Osteocyte (in vitro differentiated cells): ENCODE measurements around the gene STAT5B. TPM values are rescaled to one million over a fixed set of nuclear protein-coding genes. Genes with fewer than 3 reads are reported as not detected.
A peak's percentile ranks its signal among the peaks of the same experiment; 100 is the strongest.

Source experiments
- DNase-seq: peaks from one replicate; pipeline ENCODE4 v3.0.0; 2021; ENCODE audit warnings: mixed read lengths; ENCODE audit not compliant: unreplicated experiment; ENCODE audit errors: extremely low spot score
- H3K27ac Mint-ChIP-seq: one replicate; pipeline ENCODE4 v1.8.0; 2021; ENCODE audit warnings: mild to moderate bottlenecking, mixed read lengths; ENCODE audit not compliant: unreplicated experiment
- H3K27me3 Mint-ChIP-seq: one replicate; pipeline ENCODE4 v1.8.0; 2021; ENCODE audit warnings: mixed read lengths; ENCODE audit not compliant: unreplicated experiment
- H3K36me3 Mint-ChIP-seq: one replicate; pipeline ENCODE4 v1.8.0; 2021; ENCODE audit warnings: mixed read lengths; ENCODE audit not compliant: unreplicated experiment
- H3K4me1 Mint-ChIP-seq: one replicate; pipeline ENCODE4 v1.8.0; 2021; ENCODE audit warnings: mixed read lengths; ENCODE audit not compliant: unreplicated experiment
- H3K4me3 Mint-ChIP-seq: one replicate; pipeline ENCODE4 v1.8.0; 2021; ENCODE audit warnings: mild to moderate bottlenecking, moderate library complexity, mixed read lengths; ENCODE audit not compliant: unreplicated experiment
- H3K9me3 Mint-ChIP-seq: one replicate; pipeline ENCODE4 v1.8.0; 2021; ENCODE audit warnings: mixed read lengths; ENCODE audit not compliant: unreplicated experiment
- total RNA-seq: library from RNA; stranded (reverse); gene quantifications from 2 replicates; pipeline ENCODE4 v1.2.1, GENCODE V29; 2021
- TF ChIP-seq, protein P1 (sequence below): fragments of 200-600 bp; sonication (generic); IDR thresholded peaks from 2 replicates; pipeline ENCODE4 v1.5.0; 2021; ENCODE audit warnings: antibody characterized with exemption, mild to moderate bottlenecking, moderate library complexity

STAT5B gene
- total RNA-seq, 1 donor from 2014 or later: 41.3 TPM

GRCh38 chr17:42255445-42255844 lies 20.7 kb downstream of the STAT5B start:
- no peaks in the 10 kb centered on the region for H3K27me3 Mint-ChIP-seq
- no peaks in the 10 kb centered on the region for H3K9me3 Mint-ChIP-seq

DNA sequence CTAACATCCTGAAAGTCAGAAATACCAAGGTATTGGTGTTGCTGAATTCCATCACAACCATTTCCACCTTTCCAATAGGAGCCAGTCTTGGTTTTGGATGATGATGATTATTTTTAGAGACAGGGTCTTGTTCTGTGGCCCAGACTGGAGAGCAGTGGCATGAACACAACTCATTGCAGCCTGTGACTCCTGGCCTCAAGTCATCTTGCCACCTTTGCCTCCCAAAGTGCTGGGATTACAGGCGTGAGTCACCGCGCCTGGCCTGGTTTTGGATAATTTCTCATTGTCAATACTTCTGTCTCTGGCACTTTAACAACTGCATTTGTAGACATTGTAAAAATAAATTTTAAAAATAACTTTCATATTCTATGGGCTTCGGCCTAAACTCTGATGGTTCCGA lies 22.6 kb downstream of the STAT5B start:
- Mint-ChIP-seq H3K9me3 (no peaks in the 10 kb centered on the region), H3K4me1 (peaks cover 40% of the 10 kb centered on the region), H3K4me3 (no peak overlapping the region), H3K27me3 (no peaks in the 10 kb centered on the region), H3K27ac (no peak overlapping the region), H3K36me3 (no peaks in the 10 kb centered on the region)
- DNase-seq: no peak
- TF ChIP-seq, protein P1, sequence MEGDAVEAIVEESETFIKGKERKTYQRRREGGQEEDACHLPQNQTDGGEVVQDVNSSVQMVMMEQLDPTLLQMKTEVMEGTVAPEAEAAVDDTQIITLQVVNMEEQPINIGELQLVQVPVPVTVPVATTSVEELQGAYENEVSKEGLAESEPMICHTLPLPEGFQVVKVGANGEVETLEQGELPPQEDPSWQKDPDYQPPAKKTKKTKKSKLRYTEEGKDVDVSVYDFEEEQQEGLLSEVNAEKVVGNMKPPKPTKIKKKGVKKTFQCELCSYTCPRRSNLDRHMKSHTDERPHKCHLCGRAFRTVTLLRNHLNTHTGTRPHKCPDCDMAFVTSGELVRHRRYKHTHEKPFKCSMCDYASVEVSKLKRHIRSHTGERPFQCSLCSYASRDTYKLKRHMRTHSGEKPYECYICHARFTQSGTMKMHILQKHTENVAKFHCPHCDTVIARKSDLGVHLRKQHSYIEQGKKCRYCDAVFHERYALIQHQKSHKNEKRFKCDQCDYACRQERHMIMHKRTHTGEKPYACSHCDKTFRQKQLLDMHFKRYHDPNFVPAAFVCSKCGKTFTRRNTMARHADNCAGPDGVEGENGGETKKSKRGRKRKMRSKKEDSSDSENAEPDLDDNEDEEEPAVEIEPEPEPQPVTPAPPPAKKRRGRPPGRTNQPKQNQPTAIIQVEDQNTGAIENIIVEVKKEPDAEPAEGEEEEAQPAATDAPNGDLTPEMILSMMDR: no peak

More at GRCh38 chr17:42255445-42255844, 20.7 kb downstream of the STAT5B start:
- DNase-seq: no peak
- H3K4me1 Mint-ChIP-seq: peaks cover 38% of the 10 kb centered on the region
- no peak overlapping the region for H3K27ac Mint-ChIP-seq
- TF ChIP-seq, protein P1: no peak
- H3K36me3 Mint-ChIP-seq: no peaks in the 10 kb centered on the region
- no peak overlapping the region for H3K4me3 Mint-ChIP-seq

DNA sequence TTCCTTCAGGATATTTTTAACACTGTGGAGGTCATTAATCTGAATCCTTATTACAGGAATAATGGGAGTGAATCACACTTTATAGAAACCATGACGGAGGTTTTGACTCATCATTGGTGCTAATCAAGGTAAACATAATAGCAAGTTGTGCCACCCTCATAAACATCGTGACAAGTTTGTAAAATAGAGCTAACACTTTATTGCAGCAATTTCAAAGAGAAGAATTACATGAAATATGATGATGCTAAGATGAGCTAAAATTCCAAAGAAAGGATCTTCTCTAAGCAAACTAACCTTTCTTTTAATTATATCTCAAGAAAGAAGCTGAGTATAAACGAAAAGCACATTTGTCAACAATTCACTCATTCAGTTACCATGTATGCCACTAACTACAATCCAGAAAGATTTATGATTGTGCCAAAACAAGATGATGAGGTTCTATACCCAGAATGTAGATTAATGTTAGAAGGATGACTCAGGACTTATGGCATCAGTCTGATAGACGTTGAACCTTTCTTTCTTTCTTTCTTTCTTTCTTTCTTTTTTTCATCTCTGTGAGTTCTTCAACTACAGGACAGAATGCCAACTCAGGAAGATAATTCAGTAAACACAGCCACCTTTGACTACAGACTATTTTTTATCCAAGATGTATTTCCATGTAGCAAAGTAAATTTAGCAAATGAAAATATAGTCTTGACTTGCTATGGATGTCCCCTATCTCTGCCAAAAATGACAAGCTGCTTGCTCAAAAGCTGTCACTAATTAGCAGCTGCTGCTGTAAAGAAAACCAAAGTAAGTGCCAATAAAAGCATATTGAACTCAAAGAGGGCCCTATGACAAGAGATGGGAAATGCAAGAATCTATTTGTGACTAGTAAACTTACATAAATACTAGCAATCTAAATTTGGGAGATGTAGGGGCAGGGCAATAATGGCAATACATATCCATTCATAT lies 23.3 kb downstream of the STAT5B start:
- no peak for DNase-seq
- H3K4me3 Mint-ChIP-seq: no peak overlapping the region
- H3K36me3 Mint-ChIP-seq: no peaks in the 10 kb centered on the region
- no peaks in the 10 kb centered on the region for H3K27me3 Mint-ChIP-seq
- no peaks in the 10 kb centered on the region for H3K9me3 Mint-ChIP-seq
- peak overlapping the region; percentile 65 for H3K27ac Mint-ChIP-seq
- peaks cover 46% of the 10 kb centered on the region for H3K4me1 Mint-ChIP-seq
- TF ChIP-seq, protein P1: no peak

DNA sequence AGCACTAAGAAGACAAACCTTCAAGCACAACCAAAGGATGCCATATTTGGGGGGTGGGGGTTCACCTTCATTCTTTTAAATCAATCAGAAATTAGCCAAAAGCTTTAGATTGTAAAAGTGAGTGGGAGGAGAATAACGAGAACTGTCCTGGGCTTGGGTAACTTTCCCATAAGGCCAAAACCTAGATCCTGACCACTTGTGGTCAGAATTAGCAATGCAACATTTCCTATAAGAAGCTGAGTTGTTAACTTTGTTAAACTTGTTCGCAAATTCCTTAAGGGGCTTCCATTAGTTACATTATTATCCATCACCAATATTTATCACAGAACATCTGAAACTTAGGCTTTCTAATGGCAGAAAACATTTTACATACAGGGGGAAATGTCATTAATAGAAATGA lies 25.1 kb downstream of the STAT5B start:
- Mint-ChIP-seq H3K27me3 (no peaks in the 10 kb centered on the region), H3K27ac (no peak overlapping the region), H3K9me3 (no peaks in the 10 kb centered on the region), H3K36me3 (peaks cover 1% of the 10 kb centered on the region), H3K4me1 (peaks cover 44% of the 10 kb centered on the region), H3K4me3 (no peak overlapping the region)
- TF ChIP-seq, protein P1: peak; percentile 24
- no peak for DNase-seq

DNA sequence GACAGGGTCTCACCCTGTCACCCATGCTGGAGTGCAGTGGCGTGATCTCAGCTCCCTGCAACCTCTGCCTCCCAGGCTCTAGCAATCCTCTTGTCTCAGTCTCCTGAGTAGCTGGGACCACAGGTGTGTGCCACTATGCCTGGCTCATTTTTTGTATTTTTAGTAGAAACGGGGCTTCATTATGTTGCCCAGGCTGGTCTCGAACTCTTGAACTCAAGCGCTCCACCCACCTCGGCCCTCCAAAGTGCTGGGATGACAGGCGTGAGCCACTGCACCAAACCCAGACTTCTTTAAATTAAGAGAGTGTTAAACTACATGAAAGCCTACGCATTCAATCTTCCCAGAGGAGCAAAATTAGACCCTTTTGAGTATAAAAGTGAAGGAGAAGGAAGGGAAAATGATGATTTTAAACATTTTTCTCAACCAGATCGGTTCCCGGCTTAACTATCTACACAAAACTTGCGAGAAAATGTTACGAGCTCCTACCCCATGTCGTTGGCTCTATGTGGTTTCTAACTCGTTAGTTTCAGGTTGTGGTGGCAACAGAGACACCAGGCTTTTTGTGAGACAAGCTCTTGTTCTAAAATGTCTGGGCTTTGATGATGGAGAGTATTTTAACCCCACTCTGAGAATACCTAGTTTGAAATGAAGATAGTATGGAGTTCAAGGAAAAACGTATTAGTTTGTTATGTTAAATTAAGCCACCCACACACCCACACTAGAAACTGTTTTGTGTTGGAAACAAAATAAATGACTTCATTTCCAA lies 26.3 kb downstream of the STAT5B start:
- H3K4me1 Mint-ChIP-seq: peaks cover 37% of the 10 kb centered on the region
- no peaks in the 10 kb centered on the region for H3K9me3 Mint-ChIP-seq
- H3K27me3 Mint-ChIP-seq: no peaks in the 10 kb centered on the region
- no peak for DNase-seq
- peaks cover 1% of the 10 kb centered on the region for H3K36me3 Mint-ChIP-seq
- no peak overlapping the region for H3K27ac Mint-ChIP-seq
- H3K4me3 Mint-ChIP-seq: no peak overlapping the region
- TF ChIP-seq, protein P1: no peak
